Testis (tissue), 3 donors: ENCODE results near the gene CTNNA2. TPM values are rescaled to one million over a fixed set of nuclear protein-coding genes. Genes with fewer than 3 reads are reported as not detected.

ENCODE experiments used
- DNase-seq: peaks from one replicate; pipeline ENCODE4 v3.0.0-alpha.2; 2019
- H3K27ac ChIP-seq, 2 donors: fragments of 200-600 bp; sonication (generic); one replicate each; pipeline ENCODE4 v1.5.1; 2019
- H3K27me3 ChIP-seq: fragments of 200-600 bp; sonication (generic); one replicate; pipeline ENCODE4 v1.5.1; 2019
- H3K36me3 ChIP-seq: fragments of 200-600 bp; sonication (generic); one replicate; pipeline ENCODE4 v1.5.1; 2017; ENCODE audit warnings: low read depth; ENCODE audit errors: missing control alignments
- H3K4me1 ChIP-seq: fragments of 200-600 bp; sonication (generic); one replicate; pipeline ENCODE4 v1.5.1; 2019
- H3K4me3 ChIP-seq, 2 donors: fragments of 200-600 bp; sonication (generic); one replicate each; pipeline ENCODE4 v1.5.1; 2017 to 2019
- H3K9me3 ChIP-seq: fragments of 200-600 bp; sonication (generic); one replicate; pipeline ENCODE4 v1.5.1; 2017
- POLR2A ChIP-seq: fragments of 450-650 bp; IDR thresholded peaks from one replicate; pipeline ENCODE4 v1.6.1; 2017; ENCODE audit warnings: antibody characterized with exemption, mild to moderate bottlenecking, moderate library complexity
- WGBS, 2 donors: methylation state at CpG; one replicate each; pipeline ENCODE4 v1.1.5; 2018; 5-methylcytosine and 5-hydroxymethylcytosine counted together
- intact Hi-C: fragments of 100-400 bp; cut with DNase I; formaldehyde crosslinking; loops from one replicate; pipeline ENCODE4 v1.15.1; 2023; ENCODE audit warnings: low total_unique reads
- polyA plus RNA-seq: library from polyadenylated mRNA; stranded (reverse); fragments of 350-450 nt; fragmentation: Illumina TruSeq; extraction: RNeasy Lipid Tissue Mini Kit (QIAGEN cat#74804); gene quantifications from one replicate; pipeline ENCODE4 v1.2.3, GENCODE V29; 2014; ENCODE audit warnings: low read depth, low replicate concordance; ENCODE audit not compliant: insufficient read depth
- total RNA-seq, 2 donors: library from RNA; depleted of rRNA; stranded (reverse); fragments of >200 nt; gene quantifications; one replicate each; pipeline ENCODE4 v1.2.3, GENCODE V29; 2016
- TF ChIP-seq, protein P1 (sequence below), 3 experiments: fragments of 450-650 bp in 2 of 3; fragments of 200-600 bp in 1 of 3; sonication (generic) in 1 of 3; IDR thresholded peaks; one replicate each; pipeline ENCODE4 v1.5.1; 2016 to 2019; ENCODE audit warnings: antibody characterized with exemption in 3 of 3, mild to moderate bottlenecking in 2 of 3, moderate library complexity in 1 of 3

The CTNNA2 gene
- total and polyA plus RNA-seq, 3 donors from 2014 or later: 36.8 to 44.5 (median 43.4) TPM

DNA sequence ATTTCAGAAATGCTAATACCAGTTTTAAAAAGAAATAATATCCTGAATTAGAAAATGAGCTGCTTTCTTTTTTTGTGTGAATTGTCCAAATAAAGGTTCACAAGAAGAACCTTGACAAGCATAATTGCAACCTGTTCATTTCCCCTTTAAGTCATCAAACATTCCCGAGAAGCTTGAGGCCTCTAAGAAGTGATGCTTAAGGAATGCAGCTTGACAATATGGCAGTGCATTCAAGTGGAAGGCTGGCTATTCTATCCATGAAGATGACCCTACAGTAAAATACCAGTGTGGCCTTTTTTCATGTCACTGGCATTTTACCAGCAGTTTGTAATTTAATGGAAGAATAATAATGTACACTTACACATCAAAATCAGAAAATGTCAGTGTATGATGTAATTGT is 216.7 kb downstream of the CTNNA2 start:
- no peak overlapping the region for H3K4me3 ChIP-seq
- intact Hi-C loops: no loop called here
- WGBS, 2 donors: 60 to 71% methylated on average over 1 of the region's 1 CpG
- no peak overlapping the region for H3K27ac ChIP-seq
- H3K27me3 ChIP-seq: no peaks in the 10 kb centered on the region
- no peaks in the 10 kb centered on the region for H3K4me1 ChIP-seq
- no peak for DNase-seq
- TF ChIP-seq POLR2A: no peak
- TF ChIP-seq, protein P1, sequence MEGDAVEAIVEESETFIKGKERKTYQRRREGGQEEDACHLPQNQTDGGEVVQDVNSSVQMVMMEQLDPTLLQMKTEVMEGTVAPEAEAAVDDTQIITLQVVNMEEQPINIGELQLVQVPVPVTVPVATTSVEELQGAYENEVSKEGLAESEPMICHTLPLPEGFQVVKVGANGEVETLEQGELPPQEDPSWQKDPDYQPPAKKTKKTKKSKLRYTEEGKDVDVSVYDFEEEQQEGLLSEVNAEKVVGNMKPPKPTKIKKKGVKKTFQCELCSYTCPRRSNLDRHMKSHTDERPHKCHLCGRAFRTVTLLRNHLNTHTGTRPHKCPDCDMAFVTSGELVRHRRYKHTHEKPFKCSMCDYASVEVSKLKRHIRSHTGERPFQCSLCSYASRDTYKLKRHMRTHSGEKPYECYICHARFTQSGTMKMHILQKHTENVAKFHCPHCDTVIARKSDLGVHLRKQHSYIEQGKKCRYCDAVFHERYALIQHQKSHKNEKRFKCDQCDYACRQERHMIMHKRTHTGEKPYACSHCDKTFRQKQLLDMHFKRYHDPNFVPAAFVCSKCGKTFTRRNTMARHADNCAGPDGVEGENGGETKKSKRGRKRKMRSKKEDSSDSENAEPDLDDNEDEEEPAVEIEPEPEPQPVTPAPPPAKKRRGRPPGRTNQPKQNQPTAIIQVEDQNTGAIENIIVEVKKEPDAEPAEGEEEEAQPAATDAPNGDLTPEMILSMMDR (IDR thresholded peaks at IDR 0.05): no peak
- no peaks in the 10 kb centered on the region for H3K36me3 ChIP-seq
- H3K9me3 ChIP-seq: no peaks in the 10 kb centered on the region

DNA sequence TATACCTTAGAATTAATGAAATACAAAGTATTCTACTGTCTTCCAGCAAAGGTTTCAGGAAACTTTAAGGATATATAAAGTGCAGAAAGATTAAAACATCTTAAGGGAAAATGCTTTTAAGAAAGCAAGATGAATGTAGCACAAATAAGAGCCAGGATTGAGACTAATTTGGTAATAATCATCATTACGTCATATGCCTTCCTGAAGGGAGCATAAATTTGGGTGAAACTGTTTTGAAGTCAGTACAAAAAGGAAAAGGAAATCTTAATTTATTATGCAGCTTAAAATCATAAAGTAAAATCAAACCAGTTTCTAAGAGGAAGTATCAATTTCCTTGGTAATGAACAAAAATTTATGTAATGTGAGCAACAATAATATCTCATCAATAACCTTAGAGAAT is 221.7 kb downstream of the CTNNA2 start:
- Histone ChIP-seq H3K27ac (no peak overlapping the region), H3K36me3 (no peaks in the 10 kb centered on the region), H3K4me1 (no peaks in the 10 kb centered on the region), H3K27me3 (no peaks in the 10 kb centered on the region), H3K4me3 (no peak overlapping the region), H3K9me3 (no peaks in the 10 kb centered on the region)
- intact Hi-C loops: no loop called here
- TF ChIP-seq, protein P1 (IDR thresholded peaks at IDR 0.05): no peak
- TF ChIP-seq POLR2A: no peak
- no peak for DNase-seq
- WGBS, 2 donors: 79 to 95% methylated on average over 1 of the region's 1 CpG

DNA sequence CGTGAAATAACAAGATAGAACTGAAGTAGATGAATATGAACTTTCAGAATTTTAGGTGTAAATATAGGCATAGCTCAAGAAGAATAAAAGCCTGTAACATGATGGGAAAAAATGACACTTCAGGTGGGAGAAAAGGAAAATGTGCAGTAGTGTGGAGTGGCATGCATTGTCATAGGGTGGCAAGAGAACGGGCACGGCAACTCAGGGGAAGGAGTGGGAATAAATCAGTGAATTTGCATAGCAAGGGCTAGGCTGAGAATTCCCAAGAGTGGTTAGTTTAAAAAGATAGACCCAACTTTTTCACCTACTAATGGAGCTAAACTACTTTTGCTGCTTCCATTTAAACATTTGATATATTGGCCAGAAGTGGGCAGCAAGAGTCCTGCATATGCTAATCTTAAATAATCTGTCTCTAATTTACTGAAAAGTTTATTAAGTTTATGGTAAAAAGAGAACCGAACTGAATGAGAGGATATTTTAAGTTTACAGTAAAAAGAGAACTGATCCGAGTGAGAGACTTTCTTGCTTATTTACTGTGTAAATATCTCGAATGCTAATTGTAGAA is 228.1 kb downstream of the CTNNA2 start:
- no peaks in the 10 kb centered on the region for H3K36me3 ChIP-seq
- intact Hi-C loops: no loop called here
- H3K4me1 ChIP-seq: no peaks in the 10 kb centered on the region
- H3K4me3 ChIP-seq: no peak overlapping the region
- H3K27ac ChIP-seq: no peak overlapping the region
- DNase-seq: no peak
- H3K27me3 ChIP-seq: no peaks in the 10 kb centered on the region
- WGBS, 2 donors: 85 to 88% methylated on average over 6 of the region's 6 CpGs
- TF ChIP-seq, protein P1 (IDR thresholded peaks at IDR 0.05): no peak
- TF ChIP-seq POLR2A: no peak
- no peaks in the 10 kb centered on the region for H3K9me3 ChIP-seq

DNA sequence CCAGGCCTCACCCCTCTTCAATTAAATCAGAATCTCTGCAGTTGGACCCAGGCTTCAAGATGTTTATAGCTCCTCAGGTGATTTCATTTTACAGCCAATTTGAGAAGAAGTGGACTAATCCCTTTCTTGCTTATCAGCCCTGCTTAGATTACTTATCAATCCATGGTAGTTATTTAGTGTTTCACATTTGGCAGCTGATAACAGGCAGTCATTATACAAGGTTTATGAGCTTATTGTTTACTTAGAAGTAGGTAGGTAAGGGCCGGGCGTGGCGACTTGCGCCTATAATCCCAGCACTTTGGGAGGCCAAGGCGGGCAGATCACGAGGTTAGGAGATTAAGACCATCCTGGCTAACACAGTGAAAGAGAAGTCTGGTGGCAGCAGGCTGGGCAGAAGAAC is 237.5 kb downstream of the CTNNA2 start:
- 83 to 92% methylated on average over 6 of the region's 6 CpGs for WGBS, 2 donors
- intact Hi-C loops: no loop called here
- Histone ChIP-seq H3K4me3 (no peak overlapping the region), H3K36me3 (no peaks in the 10 kb centered on the region), H3K27ac (no peak overlapping the region), H3K9me3 (no peaks in the 10 kb centered on the region), H3K27me3 (no peaks in the 10 kb centered on the region), H3K4me1 (no peaks in the 10 kb centered on the region)
- no peak for DNase-seq
- no peak for TF ChIP-seq POLR2A
- TF ChIP-seq, protein P1 (IDR thresholded peaks at IDR 0.05): no peak

DNA sequence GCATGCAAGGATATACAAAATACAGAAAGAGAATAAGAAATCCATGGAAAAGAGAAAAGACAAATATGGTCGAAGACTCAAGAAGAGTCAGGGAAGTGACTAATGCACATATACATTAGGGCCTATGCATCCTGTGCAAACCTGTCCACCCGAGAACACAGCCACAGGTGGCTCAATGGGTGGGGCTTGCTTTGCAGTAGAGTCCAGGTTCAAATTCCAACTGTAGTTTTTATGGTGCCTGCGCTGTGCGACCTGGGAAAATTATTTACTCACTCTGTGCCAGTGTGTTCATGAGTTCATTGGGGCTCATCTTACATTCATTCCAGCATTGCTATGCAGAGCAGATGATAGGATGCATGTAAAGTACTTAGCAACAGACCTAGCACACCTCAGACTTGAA is 244.7 kb downstream of the CTNNA2 start:
- Histone ChIP-seq H3K27ac (no peak overlapping the region), H3K27me3 (no peaks in the 10 kb centered on the region), H3K36me3 (no peaks in the 10 kb centered on the region), H3K4me1 (no peaks in the 10 kb centered on the region), H3K4me3 (no peak overlapping the region), H3K9me3 (no peaks in the 10 kb centered on the region)
- 86 to 91% methylated on average over 4 of the region's 4 CpGs for WGBS, 2 donors
- no peak for DNase-seq
- no peak for TF ChIP-seq POLR2A
- TF ChIP-seq, protein P1 (IDR thresholded peaks at IDR 0.05): no peak
- intact Hi-C loops: no loop called here
